Suprapubic skin (tissue), 4 donors: Measurements from ENCODE around the gene MCEMP1.

Experiments
- CTCF ChIP-seq, 2 donors: fragments of 200-600 bp in 1 of 2; fragments of 450-650 bp in 1 of 2; sonication (generic) in 1 of 2; IDR thresholded peaks; one replicate each; pipeline ENCODE4 v1.5.1; 2016 to 2019; ENCODE audit warnings: antibody characterized with exemption in 2 of 2, mild to moderate bottlenecking in 1 of 2, moderate library complexity in 1 of 2
- EP300 ChIP-seq: sonication (generic); formaldehyde crosslinking; IDR thresholded peaks from one replicate; pipeline ENCODE4 v1.6.1; 2017; ENCODE audit warnings: antibody characterized with exemption
- POLR2A ChIP-seq, 2 donors: fragments of 450-650 bp; IDR thresholded peaks; one replicate each; pipeline ENCODE4 v1.6.1; 2017; ENCODE audit warnings: antibody characterized with exemption in 2 of 2, mild to moderate bottlenecking in 2 of 2, moderate library complexity in 2 of 2
- POLR2AphosphoS5 ChIP-seq, 3 donors: sonication (generic); formaldehyde crosslinking; IDR thresholded peaks; one replicate each; pipeline ENCODE4 v1.6.1; 2017; ENCODE audit warnings: antibody characterized with exemption in 3 of 3

- no peak for TF ChIP-seq CTCF (IDR thresholded peaks at IDR 0.05)
- no peak for TF ChIP-seq POLR2A (IDR thresholded peaks at IDR 0.05)
- TF ChIP-seq POLR2AphosphoS5 (IDR thresholded peaks at IDR 0.05), result no peak
- no peak for TF ChIP-seq EP300
These were observed 43.2 kb upstream of the MCEMP1 start, which contains the start of gene PCP2 for GRCh38 chr19:7633698-7634097.
